ENCODE data around the gene MBOAT1.

The MBOAT1 gene

DNA sequence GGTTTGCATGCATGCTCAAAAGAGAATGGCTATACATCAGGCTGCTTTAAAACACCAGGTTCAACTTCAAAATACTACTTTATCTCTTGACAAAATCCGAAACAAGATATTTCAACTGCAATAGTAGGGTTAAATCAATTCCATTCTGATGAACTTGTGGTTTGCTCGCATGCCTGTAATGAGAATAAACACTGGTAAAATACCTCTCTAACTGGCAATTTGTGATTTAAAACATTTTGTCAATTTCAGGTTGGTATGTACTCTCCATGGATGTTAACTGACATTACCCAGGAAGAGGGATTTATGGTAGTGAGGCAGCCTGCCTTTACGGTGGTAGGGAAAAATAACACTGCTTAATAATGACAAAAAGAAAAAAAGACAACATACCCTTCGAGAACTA lies 74.4 kb downstream of the MBOAT1 start:
- DNase-seq (ENCODE audit: low read depth), result no peak

GRCh38 chr6:20137240-20137639 lies 75.0 kb downstream of the MBOAT1 start:
- DNase-seq (ENCODE audit: low read depth), result no peak

DNA sequence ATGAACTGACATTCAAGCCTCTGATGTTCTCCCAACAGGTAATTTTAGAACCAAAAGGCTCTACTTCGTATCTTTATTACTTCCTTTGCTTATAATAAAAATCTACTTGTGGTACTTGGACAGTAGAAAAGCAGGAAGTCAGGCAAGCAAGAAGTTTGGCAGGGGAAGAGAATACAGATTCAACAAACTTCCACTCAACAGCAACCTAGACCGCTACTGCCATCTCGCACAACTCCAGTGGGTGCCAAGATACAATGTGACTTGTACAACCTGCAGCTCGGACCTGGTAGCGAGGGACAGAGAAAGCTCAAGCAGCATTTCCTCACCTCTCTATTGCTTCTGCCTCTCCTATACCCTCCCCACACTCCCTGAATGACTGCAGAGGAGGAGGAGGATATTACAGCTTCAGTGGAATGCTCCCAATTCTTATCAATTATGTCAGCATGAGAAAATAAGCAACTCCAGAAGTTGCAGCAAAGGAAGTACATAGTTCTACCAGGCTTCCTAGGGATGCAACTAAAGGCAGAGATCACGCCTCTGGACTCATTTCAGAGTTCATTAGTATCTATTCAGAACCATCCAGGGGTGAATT lies 76.5 kb downstream of the MBOAT1 start:
- no peak for DNase-seq (ENCODE audit: low read depth)

GRCh38 chr6:20134613-20135012 lies 77.7 kb downstream of the MBOAT1 start:
- no peak for DNase-seq (ENCODE audit: low read depth)

DNA sequence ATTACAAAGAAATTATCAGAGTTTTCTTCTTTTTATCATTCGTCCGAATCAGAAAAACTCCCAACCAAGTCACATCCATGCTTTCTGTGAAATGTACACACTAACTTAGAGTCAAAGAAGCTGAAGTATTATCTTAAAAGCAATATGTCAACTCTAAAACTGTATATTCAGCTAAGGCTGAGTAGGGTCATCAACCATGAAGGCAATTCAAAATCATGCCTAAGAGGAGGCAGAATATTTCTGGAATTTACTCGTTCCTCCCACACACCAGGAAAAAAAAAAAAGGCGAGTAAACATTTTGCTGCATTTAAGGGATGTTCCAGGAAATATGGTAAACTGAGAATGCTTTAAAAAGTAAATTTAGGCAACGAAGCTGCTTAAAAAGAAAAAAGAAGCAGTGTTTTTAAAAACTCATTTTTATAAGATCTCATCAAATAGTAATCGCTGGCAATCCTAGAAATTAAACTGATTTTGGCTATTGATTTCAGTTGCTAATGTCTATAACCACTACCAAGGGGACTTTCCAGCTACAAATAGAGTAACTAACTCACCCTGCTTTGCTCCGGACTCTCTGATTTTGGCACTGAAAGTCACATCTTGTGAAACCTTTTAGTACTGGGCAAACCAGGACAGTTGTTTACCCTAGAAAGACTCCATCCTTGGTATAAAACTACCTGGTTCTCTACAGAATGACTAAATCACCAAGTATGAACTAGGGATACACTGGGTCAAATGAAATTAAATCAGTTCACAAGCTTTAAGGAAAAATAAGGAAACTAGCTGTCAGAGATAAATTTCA lies 82.8 kb downstream of the MBOAT1 start:
- DNase-seq (ENCODE audit: low read depth), result no peak

GRCh38 chr6:20128018-20128417 lies 84.3 kb downstream of the MBOAT1 start:
- no peak for DNase-seq (ENCODE audit: low read depth)

DNA sequence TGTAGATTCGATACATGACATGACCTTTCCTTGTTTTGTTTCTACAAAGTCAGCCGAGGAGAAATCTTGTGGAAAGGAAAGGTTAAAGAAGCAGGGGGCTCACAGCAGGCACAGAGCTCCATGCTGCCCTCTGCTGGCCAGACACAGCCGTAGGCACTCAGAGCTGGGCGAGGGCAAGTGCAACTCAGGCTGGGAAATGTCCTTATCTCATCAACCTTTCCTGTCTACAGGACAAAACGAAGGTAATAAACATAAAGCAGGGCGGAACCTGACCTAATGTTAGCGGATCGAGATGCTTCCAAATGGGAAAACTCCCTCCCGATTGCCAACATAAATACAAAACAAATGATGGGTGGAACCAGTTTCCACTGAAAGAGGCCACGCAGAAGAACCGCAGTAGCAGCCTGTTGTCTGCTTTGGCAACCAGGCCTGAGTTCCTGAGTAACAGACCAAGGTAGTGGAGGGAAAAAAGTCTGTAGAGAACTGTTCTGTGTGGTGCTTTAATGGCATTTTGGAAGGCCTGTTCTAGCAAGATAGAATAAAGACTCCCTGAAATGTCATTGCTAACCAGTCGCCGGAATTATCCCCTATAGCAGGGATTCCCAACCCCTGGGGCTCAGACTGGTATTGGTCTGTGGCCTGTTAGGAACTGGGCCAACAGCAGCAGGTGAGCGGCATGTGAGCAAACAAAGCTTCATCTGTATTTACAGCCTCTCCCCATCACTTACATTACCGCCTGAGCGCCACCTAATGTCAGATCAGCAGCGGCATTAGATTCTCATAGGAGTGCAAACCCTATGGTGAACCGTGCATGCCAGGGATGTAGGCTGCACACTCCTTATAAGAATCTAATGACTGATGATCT lies 85.2 kb downstream of the MBOAT1 start:
- peak; percentile 10 for DNase-seq (ENCODE audit: low read depth)

GRCh38 chr6:20126102-20126752 lies 86.0 kb downstream of the MBOAT1 start:
- no peak for DNase-seq (ENCODE audit: low read depth)

DNA sequence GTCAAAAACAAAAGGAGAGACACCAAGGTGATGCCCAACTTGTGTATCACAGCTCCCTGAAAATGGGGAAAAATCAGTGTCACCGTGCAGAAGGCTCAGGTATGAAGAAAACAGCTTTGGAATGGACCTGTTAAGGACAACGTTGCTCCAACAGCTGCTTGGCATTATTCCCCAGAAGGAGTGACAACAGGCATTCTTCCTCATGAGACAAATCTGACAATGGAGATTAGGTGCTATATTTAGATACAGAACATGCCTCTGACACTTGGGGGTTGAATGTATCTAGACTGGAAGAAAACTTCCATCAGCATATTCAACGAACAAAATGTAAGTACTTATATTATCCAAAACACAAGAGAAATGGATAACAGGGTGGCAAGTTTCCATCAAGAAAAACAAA lies 87.7 kb downstream of the MBOAT1 start:
- DNase-seq (ENCODE audit: low read depth), result no peak

- DNase-seq (ENCODE audit: low read depth), result no peak
Observed at GRCh38 chr6:20119485-20119884, 92.8 kb downstream of the MBOAT1 start.

- DNase-seq (ENCODE audit: low read depth), result no peak
Observed at GRCh38 chr6:20118892-20119291, 93.4 kb downstream of the MBOAT1 start.

DNA sequence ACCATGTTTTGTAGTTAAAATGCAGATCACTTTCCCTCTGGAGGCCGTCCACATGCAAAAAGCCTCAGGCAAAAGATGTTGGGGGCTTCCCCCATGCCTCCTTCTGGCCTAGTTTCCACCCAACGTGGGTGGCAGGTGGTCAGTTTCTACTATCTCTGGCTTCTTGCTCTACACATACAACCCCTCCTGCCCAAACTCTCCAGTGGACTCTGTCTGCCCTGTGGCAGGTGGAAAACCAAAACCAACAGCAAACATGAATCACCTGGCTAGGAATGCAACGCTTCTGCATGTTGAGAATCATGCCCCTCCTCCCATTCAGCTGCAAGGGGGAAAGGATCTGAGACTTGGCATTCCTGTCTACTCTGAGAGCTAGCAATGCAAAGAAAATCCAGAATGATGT lies 94.8 kb downstream of the MBOAT1 start:
- DNase-seq (ENCODE audit: low read depth), result no peak

DNA sequence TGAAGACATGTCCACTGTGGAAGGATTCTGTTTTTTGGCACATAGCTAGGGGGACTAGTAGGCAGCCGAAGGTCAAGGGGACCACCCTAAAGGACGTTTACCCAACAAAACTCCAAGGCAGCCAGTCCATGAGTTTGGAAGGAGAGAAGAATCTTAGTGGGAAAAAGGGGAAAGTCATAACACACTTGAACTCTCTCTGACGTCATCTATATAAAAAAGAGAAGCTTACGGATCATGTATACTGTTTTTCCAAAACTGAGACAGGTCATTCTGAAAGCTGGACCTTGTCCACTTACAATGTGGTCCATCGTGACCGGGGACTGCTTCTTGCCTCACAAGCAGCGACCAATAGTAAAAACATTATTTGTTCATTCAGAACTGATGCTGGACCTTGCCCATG lies 95.5 kb downstream of the MBOAT1 start:
- DNase-seq (ENCODE audit: low read depth), result no peak

DNA sequence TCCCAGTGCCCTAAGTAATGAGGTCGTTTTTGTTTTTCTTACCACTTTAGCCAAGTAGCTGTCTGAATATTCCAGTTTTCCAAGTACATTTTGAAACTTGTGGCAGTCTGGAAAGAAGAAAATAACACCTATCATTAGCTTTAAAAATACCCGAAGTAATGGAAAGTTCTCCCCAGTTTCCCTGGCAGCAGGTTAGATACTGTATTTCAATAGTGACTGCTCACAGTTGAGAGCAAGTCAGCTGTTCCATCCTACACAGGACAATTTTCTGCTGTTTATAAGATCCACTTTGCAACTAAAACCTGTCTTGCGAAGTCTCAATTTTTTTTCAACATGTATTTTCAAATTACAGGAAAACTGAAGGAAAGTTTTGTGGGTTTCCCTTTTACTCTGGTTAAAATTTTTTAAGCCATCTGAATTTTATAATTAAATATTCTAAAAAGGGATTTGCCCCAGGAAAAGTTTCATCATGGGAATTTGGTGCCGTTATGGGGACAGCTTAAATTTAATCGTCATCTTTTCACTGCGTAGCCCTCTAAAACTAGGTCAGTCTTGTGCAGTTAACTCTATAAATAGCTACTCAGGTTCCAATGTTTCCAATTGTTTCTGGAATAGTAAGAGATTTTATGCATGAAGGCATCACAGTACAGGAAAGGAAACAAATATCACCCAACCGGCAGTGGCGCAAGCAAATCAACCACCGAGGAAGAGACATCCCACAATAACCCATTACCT lies 96.9 kb downstream of the MBOAT1 start:
- DNase-seq (ENCODE audit: low read depth), result no peak

- DNase-seq (ENCODE audit: low read depth), result no peak
Observed at GRCh38 chr6:20113649-20114224, 98.5 kb downstream of the MBOAT1 start.

GRCh38 chr6:20112841-20113240 lies 99.4 kb downstream of the MBOAT1 start:
- no peak for DNase-seq (ENCODE audit: low read depth)

- DNase-seq (ENCODE audit: low read depth), result no peak
Observed at GRCh38 chr6:20112241-20112640, 100.0 kb downstream of the MBOAT1 start.

DNA sequence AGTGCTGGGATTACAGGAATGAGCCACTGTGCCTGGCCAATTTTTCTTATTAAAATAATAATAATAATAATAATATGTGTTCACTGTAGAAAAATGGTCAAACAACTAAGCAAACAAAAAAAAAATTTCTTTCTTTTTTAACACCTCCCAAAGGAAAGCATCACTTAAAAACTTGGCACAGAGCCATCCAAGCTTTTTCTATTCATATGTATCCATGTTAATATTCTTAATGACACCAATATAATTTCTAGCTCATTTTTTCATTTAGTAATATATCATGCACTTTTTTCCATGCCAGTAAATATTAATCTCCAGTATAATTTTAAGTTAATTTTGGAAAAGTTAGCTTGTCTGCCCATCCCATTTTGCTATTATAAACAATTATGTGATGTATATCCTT lies 101.8 kb downstream of the MBOAT1 start:
- no peak for DNase-seq (ENCODE audit: low read depth)

GRCh38 chr6:20109526-20109925 lies 102.7 kb downstream of the MBOAT1 start:
- DNase-seq (ENCODE audit: low read depth), result no peak

- DNase-seq (ENCODE audit: low read depth), result no peak
Observed at GRCh38 chr6:20105838-20106237, 106.4 kb downstream of the MBOAT1 start.

DNA sequence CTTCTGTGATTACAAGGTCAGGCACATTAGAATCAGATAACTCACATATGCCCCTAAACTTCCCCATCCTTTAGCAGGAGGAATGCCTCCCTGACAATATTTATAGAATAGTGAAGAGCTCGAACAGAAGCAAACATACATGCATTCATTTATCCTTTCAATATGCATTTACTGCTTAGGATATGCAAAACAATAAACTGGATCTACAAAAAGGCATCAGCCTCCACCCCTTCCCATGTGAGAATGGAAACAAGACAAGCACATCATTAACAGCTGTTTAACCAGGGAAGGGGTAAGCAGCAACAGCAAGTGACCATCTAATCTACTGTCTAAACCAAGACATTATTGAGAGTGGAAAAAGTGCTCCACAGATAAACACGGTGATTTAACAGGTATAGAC lies 107.6 kb downstream of the MBOAT1 start:
- DNase-seq (ENCODE audit: low read depth), result no peak
